Right renal cortex interstitium (tissue), 3 donors: Measurements from ENCODE around the gene NEGR1. TPM values are rescaled to one million over a fixed set of nuclear protein-coding genes. Genes with fewer than 3 reads are reported as not detected.

Experiments used
- DNase-seq, 3 donors: peaks; one replicate each; pipeline ENCODE4 v3.0.0-alpha.2; 2013; ENCODE audit warnings: low read depth in 3 of 3, low spot score in 2 of 3
- polyA plus RNA-seq, 3 donors: library from polyadenylated mRNA; unstranded; fragments of 120-200 nt; gene quantifications; one replicate each; pipeline ENCODE4 v1.2.1, GENCODE V29; 2013; ENCODE audit not compliant: insufficient read length in 3 of 3

The NEGR1 gene
- 1 to 10 TPM; 2.9 to 4.8 (median 4.3) TPM for polyA plus RNA-seq

DNA sequence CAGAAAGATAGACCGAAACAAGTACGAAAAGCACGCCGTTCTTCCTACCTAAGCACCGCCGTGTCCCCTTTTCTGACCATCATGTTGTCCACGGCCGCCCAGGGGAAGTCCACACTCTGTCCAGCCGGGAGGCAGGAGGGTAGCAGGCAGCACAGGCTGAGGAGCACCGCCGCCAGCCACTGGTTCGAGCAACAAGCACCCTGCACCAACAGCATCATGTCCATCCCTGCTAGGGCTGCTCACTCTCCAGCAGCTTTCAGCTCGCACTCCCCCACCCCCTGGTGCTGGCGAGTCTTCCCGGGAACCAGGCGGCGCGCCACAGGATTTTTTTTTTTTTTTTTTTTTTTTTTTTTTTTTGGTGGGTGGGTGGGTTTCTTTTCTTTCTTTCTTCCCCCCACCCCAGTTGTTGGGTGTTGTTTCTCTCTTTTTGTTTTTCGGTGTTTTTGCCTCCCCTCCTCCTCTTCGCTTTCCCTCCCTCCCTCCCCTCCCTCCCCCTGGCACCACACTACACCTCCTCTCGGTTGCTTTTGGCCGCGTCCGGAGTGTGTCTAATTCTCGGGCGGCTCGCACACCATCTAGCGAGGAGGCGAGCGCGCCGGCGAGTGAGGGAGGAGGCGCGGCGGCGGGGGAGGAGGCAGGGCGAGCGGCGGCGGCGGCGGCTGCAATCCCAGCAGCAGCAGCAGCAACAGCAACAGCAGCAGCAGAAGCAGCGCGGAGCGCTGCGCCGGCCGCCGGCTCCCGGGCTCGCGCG is at the start of gene NEGR1:
Gene NEGR1, minus strand, starts transcription at position 269 of the 751 bp plus-strand sequence.
- DNase-seq: peak in 1 of 3 donors; percentile 63

DNA sequence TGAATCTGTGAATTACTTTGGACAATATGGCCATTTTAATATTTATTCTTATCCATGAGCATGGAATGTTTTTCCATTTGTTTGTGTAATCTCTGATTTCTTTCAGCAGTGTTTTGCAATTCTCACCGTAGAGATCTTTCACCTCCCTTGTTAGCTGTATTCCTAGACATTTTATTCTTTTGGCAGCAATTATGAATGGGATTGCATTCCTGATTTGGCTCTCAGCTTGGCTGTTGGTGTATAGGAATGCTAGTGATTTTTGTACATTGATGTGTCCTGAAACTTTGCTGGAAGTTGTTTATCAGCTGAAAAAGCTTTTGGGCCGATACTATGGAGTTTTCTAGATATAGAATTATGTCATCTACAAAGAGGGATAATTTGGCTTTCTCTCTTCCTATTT is 44.2 kb upstream of the NEGR1 start:
- no peak for DNase-seq

DNA sequence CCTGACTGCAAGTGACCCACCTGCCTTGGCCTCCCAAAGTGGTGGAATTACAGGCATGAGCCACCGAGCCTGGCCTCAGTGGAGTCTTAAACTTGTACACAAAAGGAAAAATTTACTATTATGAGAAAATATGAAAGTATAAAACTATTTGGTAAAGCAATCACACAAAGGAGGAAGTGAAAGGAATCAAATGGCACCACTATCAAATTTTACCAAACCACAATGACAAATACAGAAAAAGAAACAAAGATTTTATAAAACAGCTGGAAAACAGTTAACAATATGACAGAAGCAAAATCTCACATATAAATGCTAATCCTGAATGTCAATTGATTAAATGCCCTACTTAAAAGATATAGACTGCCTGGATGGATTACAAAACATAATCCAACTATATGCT is 42.1 kb upstream of the NEGR1 start:
- DNase-seq: no peak

DNA sequence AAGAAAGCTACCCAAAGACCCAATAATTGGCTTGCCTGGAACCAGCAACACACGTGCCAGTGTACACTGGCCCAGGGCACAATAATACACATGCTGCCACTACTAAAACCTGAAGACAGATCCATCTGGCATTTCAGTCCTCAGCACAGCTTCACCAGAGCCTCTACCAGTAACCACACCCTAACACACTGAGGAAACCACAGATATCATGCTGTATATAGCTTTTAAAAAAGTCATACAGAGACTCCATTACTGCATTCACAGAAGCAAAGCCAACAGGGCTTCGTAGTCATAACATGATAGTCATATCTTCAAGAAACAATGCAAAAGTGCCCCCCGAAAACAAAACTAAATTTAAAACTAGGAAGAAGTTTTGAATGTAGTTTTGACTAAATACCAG is 40.6 kb upstream of the NEGR1 start:
- no peak for DNase-seq

DNA sequence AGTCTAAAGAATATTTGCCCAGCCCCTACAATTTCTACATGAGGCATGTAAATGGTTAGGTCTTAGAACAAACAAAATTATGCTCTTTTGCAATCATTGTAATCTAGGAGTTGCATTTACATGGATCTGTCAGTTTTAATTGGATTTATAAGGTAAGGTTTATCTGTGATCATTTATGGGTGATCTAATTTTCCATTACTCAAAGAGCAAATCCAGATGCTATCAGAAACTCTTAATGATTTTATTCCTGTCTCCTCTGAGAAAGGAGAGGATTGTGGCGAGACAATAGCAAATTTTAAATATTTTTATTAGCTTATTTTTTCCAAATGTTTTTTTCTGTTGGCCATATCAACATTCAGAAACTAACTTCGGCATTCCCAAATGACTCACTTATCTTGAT is 14.2 kb upstream of the NEGR1 start:
- no peak for DNase-seq

DNA sequence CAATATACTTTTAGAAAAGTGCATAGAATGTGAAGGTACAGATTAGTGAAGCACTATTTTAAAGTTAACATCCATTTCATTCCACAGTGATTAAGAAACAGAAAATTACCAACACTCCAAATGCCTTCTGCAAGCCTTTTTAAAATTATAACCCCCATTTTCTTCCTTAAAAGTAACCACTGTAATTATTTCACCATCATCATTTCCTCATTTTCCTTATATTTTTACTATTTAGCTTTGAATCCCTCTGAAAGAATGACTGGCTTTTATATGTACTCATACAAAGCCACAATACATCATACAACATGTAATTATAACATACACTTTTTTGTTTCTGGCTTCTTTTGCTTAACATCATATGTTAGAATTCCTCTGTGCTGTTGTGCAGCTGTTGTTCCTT is 6.5 kb upstream of the NEGR1 start:
- no peak for DNase-seq

DNA sequence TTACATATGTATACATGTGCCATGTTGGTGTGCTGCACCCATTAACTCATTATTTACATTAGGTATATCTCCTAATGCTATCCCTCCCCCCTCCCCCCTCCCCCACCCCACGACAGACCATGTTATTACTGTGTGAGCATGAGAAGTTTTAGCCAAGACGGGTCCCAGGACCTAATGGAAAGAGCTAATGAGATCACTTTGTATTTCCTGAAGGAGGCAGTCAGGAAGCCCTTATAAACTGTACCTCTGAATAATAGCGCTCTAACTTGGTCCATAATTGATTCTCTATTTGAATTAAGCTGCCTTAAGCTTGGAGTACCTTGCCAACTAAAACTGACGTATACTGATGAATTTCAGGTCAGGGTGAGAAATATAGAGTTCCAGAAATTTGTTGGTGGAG is 4.1 kb upstream of the NEGR1 start:
- DNase-seq: no peak

DNA sequence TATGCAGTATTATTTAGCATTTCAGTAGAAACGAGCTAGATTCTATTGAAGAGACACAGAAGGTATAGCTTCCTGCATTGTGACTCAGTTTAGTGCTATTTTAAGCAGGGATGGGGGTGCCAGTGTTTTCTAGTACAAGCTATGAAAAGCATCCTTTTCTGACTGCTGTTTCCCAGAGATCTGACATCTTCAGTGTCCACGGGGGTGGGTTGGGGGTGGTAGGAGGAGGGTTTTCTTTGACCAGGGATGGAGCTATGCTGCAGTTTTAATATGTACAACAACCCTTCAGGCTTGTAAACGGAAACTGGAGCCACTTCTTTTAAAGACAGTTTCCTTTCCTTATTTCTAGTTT is 2.7 kb upstream of the NEGR1 start:
- DNase-seq: no peak

DNA sequence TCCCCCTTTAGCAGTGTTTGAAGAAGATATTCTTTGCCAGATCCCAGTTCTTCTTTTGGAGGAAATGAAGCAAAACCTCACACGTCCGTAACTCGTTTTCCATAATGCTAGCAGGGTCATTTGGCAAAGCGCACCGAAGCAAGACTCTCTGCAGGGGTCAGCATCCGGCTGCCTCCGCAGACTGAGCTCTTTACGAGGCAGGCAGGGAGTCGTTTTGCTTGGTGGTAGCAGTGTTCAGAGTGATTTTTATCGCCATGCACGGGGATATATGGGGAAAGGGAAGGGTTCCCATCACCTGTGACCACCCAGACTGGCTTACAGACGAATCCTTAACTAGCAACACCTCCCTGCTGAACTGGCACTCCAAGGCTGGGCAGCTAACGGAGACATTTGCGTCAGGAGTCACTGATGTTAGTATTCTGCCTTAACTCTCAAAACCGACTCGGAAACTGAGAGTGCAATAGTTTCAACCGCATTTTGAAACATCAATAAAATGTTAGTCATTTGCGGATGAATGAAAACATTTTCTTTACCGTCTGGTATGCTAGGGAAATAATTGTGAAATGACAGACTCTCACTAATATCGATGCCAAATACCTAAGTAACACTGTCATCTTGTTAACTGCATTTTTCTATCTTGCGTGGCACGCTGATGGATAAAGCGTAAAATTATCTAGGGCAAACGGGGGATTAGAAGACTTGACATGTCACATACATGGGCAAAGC is 2.2 kb upstream of the NEGR1 start:
- DNase-seq: peak in 2 of 3 donors; percentile 48 to 56

DNA sequence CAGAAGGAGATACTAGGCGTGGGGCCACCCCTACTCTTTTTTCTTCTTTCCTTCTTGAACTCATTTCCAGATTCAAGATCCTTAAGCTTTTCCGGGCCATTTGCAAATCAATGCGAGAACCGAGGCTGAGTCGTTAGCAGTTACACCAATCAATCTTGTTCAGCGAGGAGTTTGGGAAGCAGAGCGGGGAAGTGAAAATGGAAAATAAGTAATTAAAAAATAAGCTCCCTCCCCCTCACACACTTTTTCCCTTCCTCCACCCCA is 1.7 kb upstream of the NEGR1 start:
- DNase-seq: peak in 2 of 3 donors; percentile 26 to 63

DNA sequence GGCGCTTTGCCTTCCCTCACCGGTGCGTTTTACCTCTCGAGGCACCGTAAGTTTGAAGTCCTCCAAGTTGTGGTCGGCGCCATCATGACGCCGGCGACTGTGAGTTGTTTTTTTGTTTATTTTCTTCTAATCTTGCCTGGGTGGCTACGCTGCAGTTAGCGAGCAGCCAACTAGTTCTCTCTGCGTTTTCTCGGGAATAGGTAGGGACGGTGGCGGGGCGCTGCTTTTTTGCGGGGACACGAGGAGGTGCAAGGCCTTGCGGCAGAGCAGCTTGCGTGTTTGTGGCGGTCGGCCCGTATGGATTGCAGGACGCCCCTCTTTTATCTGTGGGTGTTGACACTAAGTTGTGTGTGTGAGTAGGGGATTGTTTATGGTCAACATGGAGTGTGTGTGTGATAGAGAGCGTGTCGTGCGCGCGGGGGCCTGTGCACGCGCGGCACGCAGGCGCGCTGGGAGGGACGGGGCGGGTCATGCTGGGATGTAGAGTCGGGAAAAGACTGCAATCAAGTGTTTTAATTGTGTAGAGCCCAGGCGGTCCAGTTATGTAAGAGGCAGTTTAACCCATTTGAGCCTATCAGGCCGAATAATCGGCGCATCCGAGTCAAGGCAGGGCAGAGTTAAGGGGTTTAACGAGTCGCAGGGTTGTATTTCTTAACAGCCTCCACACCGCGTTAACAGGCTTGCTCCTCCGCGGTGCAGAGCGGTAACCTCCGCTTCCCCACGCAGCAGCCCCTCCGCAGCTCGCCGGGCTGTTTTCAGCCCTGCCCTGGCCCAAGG is 1.2 kb upstream of the NEGR1 start:
- DNase-seq: peak; percentile 47 to 65 (median 61)

DNA sequence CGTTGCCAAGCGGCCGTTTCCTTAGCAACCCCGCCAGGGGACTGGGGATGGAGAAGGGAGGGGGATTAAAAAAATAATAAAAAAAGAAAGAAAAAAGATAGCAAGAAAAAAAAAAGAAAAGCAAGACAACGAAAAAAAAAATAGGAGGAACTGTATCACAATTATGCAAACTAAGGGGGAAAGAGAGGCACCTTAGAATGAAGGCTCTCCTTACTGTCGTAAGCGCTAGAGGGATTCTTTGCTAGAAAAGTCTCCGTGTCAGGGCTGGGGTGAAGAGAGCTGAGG is 625 bp upstream of the NEGR1 start:
- peak in 1 of 3 donors; percentile 65 for DNase-seq

DNA sequence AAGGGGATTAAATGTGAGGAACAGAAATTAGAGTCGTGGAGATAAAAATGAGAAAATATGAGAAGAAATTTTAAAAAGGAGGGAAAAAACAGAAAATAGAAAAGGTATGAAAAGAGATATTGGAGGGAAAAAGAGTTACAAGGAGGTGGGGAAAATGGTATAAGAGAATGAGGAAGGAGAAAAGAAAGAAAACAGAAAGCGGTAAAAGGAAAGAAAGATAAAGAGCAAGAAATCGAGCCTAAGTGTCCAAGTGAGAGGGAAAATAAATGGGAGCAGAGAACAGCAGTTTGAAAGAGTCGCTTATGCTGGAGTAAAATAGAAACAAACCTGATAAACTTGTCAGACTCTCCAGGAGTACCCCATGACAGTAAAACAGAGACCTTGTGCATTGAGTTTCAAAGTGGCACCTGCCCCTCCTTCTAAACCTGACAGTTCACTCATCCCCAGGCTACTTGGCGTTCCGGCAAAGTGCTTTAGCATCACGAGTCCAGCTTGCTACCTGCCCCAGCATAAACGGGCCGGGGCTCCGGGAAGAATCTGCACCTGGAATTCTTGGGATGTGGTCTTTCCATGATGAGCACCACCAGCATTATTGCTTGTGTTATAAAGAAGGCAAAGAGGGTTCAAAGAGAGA is 585 bp downstream of the NEGR1 start:
- DNase-seq: no peak

DNA sequence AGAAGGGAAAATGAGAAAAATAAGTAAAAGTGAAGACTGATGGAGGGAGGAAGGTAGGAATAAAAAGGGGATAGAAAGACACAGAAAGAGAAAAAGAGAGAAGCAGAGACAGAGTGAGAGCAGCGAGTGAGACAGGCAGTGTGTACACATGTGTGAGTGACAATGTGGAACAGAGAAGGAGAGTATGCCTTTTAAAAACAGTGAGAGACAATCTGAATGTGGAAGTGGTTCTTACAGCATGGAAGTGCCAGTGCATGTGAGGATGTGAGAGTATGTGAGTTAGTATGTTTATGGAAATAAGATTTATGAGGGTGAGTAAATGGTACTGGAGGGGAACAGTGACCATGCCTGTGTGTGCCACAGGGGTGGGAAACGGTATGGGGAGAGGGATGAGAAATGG is 1.2 kb downstream of the NEGR1 start:
- no peak for DNase-seq

DNA sequence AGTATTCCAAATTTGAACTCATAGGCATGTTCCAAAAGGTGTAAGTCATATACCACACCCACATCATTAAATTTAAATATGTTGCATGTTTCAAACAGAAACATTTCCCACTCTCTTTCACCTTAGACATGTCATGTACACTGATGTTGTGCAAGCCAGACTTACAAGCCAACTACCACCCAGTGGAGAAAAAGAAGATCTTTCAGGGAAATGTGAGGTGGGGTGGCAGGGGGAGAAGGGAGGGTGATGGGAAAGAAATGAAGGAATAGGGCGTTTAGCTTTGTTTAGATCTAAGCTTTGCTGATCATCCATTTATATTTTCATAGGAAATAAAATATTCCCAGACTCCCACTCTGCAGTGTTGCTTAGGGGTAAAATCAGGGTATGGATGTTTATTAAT is 1.6 kb downstream of the NEGR1 start:
- no peak for DNase-seq

DNA sequence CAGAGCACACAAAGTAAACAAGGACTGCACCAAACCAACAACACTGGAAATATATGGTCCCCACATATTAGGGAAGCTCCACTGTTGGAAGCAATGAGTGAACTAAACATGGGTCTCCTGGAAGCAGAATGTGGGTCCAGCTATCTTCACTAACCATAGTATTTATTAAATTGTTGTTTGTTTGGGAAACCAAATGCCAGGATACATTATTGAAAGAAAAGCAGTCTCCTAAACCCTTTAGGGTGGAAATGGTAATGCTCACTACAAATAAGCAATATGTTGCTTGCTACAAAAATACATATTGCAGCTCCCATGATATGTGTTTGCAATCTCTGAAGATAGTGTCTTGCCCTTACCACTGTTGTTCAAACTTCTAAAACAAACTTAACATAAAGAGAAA is 2.2 kb downstream of the NEGR1 start:
- no peak for DNase-seq

DNA sequence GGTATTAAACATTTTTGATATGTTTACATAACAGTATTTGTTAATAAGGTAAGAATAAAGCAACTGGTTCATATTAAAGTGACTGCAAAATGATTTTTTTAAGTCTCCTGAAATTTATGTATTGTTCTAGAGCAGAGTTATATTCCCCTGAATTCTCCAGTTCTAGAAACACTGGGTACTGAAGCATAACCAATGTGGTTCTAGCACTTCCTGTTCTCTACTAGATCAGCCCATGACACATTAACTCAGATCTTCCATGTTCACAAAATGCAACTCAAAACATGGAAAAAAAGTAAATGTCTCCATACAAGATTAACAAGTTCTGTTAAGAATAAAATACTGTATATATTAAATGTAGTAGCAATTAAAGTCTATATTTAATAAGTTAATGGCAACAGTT is 3.9 kb downstream of the NEGR1 start:
- DNase-seq: no peak

DNA sequence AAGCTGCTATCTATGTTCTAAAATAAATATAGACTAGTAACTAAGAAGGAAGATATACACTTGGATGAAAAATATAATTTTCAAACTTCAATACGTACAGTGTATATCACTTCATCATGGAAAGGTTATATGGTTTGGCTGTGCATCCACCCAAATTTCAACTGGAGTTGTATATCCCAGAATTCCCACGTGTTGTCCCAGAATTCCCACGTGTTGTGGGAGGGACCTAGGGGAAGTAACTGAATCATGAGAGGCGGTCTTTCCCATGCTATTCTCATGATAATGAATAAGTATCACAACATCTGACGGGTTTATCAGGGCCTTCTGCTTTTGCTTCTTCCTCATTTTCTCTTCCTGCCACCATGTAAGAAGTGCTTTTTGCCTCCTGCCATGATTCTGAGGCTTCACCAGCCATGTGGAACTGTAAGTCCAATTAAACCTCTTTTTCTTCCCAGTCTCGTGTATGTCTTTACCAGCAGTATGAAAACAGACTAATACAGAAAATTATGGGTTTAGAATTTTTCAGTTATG is 10.7 kb downstream of the NEGR1 start:
- DNase-seq: no peak

DNA sequence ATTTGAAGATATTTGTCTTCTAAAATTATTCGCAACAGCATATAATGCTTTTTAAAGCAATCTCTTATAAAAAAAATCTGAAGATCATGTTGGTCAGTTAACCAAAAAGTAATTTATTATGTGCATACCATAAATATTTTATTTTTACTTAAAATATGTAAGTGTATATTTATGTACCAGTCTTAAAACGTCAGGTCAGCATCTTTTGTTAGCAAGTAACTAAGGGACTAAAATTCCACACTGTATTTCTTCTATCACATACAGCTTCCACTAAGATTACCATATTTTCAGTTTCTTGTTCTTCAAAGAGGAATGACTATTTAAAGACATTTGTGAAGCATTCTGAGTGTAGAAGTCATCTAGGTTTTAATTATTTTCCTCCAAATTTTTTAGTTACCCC is 19.6 kb downstream of the NEGR1 start:
- DNase-seq: no peak

DNA sequence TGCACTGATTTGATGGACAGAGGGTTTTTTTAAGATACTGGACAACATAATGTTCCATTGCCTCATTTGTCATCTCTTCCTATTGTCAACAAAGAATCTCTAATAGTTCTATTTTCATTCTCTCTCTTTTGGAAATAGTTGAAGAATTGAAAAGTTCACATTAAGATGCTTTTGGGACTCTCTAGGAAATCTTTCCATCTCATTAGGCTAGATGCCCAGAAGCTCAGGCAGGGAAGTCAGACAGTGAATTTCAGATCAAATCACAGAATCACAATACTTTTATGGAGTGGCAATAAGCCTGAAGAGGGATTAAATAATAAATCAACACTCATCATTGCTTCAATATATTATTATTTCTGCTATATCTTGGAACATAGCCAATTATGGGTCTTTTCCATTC is 29.2 kb downstream of the NEGR1 start:
- no peak for DNase-seq

DNA sequence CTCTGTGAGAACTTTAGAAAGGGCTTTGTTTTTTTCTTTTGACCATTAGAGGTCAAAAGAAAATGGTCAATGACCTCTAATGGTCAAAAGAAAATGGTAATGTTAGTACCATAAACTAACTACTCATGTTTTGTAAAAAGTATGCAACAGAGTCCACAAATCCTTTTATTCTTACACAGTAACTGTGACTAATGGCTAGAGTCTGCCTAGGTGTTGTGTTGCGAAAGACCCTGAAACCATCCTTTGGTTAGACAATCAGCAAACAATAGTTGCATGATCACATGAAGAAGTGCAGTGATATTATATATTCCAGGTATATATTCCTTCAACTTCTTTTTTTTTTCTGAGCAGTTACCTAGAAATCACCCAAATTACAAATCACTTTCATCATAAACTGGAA is 40.9 kb downstream of the NEGR1 start:
- no peak for DNase-seq
